H9 (cell line): Measurements from ENCODE around the gene SPTY2D1. TPM values are rescaled to one million over a fixed set of nuclear protein-coding genes. Genes with fewer than 3 reads are reported as not detected.

ENCODE experiments used
- DNase-seq: peaks from one replicate; pipeline ENCODE4 v3.0.0-alpha.2; 2017
- H2AFZ ChIP-seq: one replicate; pipeline ENCODE4 v1.6.1; 2013; ENCODE audit warnings: mild to moderate bottlenecking, low read length, control low read depth, moderate library complexity
- H2AK5ac ChIP-seq: 2 replicates; pipeline ENCODE4 v1.6.1; 2013; ENCODE audit warnings: low read length, control low read depth, mixed read lengths; ENCODE audit not compliant: insufficient read length
- H2BK120ac ChIP-seq: one replicate; pipeline ENCODE4 v1.6.1; 2013; ENCODE audit warnings: low read depth, mild to moderate bottlenecking, low read length, control low read depth, inconsistent platforms; ENCODE audit not compliant: poor library complexity, severe bottlenecking
- H2BK12ac ChIP-seq: 2 replicates; pipeline ENCODE4 v1.6.1; 2013; ENCODE audit warnings: low read length, control low read depth, mixed read lengths, low read depth; ENCODE audit not compliant: insufficient read length
- H2BK15ac ChIP-seq: 2 replicates; pipeline ENCODE4 v1.6.1; 2013; ENCODE audit warnings: low read depth, low read length, control low read depth
- H2BK20ac ChIP-seq: one replicate; pipeline ENCODE4 v1.6.1; 2013; ENCODE audit warnings: low read depth, mild to moderate bottlenecking, low read length, control low read depth, inconsistent platforms; ENCODE audit not compliant: poor library complexity, severe bottlenecking
- H2BK5ac ChIP-seq: 2 replicates; pipeline ENCODE4 v1.6.1; 2013; ENCODE audit warnings: low read length, control low read depth, mixed read lengths; ENCODE audit not compliant: insufficient read length
- H3K14ac ChIP-seq: 2 replicates; pipeline ENCODE4 v1.6.1; 2013; ENCODE audit warnings: low read length, control low read depth; ENCODE audit not compliant: insufficient read depth
- H3K18ac ChIP-seq: 2 replicates; pipeline ENCODE4 v1.6.1; 2013; ENCODE audit warnings: low read depth, mild to moderate bottlenecking, mixed read lengths, low read length, control low read depth; ENCODE audit not compliant: insufficient read length
- H3K23ac ChIP-seq: 2 replicates; pipeline ENCODE4 v1.6.1; 2013; ENCODE audit warnings: low read length, control low read depth, mixed read lengths, low read depth; ENCODE audit not compliant: insufficient read length
- H3K23me2 ChIP-seq: 2 replicates; pipeline ENCODE4 v1.6.1; 2013; ENCODE audit warnings: low read depth, mild to moderate bottlenecking, mixed read lengths, low read length, control low read depth; ENCODE audit not compliant: insufficient read length, poor library complexity, severe bottlenecking
- H3K27ac ChIP-seq: 2 replicates; pipeline ENCODE4 v1.5.1; 2013; ENCODE audit warnings: low read length, control low read depth, mixed read lengths, low read depth; ENCODE audit not compliant: insufficient read length
- H3K27me3 ChIP-seq: 2 replicates; pipeline ENCODE4 v1.6.1; 2013; ENCODE audit warnings: low read length, control low read depth, inconsistent platforms; ENCODE audit not compliant: insufficient read depth
- H3K4ac ChIP-seq: 2 replicates; pipeline ENCODE4 v1.6.1; 2013; ENCODE audit warnings: low read depth, mild to moderate bottlenecking, control low read depth, inconsistent platforms, low read length, moderate library complexity
- H3K4me1 ChIP-seq: 2 replicates; pipeline ENCODE4 v1.6.1; 2013; ENCODE audit warnings: low read length, control low read depth, inconsistent platforms; ENCODE audit not compliant: insufficient read depth
- H3K4me2 ChIP-seq: 2 replicates; pipeline ENCODE4 v1.6.1; 2013; ENCODE audit warnings: low read length, control low read depth, mixed read lengths; ENCODE audit not compliant: insufficient read length, insufficient read depth
- H3K56ac ChIP-seq: 2 replicates; pipeline ENCODE4 v1.6.1; 2013; ENCODE audit warnings: low read depth, mild to moderate bottlenecking, mixed read lengths, low read length, control low read depth; ENCODE audit not compliant: insufficient read length
- H3K79me1 ChIP-seq: 2 replicates; pipeline ENCODE4 v1.6.1; 2013; ENCODE audit warnings: low read depth, mild to moderate bottlenecking, moderate library complexity, low read length, control low read depth, inconsistent platforms; ENCODE audit not compliant: insufficient read depth, poor library complexity, severe bottlenecking
- H3K79me2 ChIP-seq: 2 replicates; pipeline ENCODE4 v1.6.1; 2013; ENCODE audit warnings: low read length, control low read depth, inconsistent platforms; ENCODE audit not compliant: insufficient read depth
- H3K9ac ChIP-seq: 2 replicates; pipeline ENCODE4 v1.6.1; 2013; ENCODE audit warnings: low read length, control low read depth, mixed read lengths; ENCODE audit not compliant: insufficient read length; ENCODE audit errors: extremely low read depth
- H3K9me3 ChIP-seq: one replicate; pipeline ENCODE4 v1.6.1; 2013; ENCODE audit warnings: low read depth, low read length, inconsistent platforms; ENCODE audit not compliant: control insufficient read depth
- H3T11ph ChIP-seq: one replicate; pipeline ENCODE4 v1.6.1; 2013; ENCODE audit warnings: mild to moderate bottlenecking, low read length, control low read depth, inconsistent platforms
- H4K20me1 ChIP-seq: one replicate; pipeline ENCODE4 v1.6.1; 2013; ENCODE audit not compliant: control insufficient read depth, insufficient read length, insufficient read depth
- H4K5ac ChIP-seq: 2 replicates; pipeline ENCODE4 v1.6.1; 2013; ENCODE audit warnings: low read depth, mild to moderate bottlenecking, mixed read lengths, low read length, control low read depth; ENCODE audit not compliant: insufficient read length
- H4K8ac ChIP-seq: replicated peaks from 2 replicates; pipeline ENCODE4 v1.6.1; 2013; ENCODE audit warnings: low read length, control low read depth, mixed read lengths, low read depth; ENCODE audit not compliant: insufficient read length
- H4K91ac ChIP-seq: 2 replicates; pipeline ENCODE4 v1.6.1; 2013; ENCODE audit warnings: low read depth, mild to moderate bottlenecking, moderate library complexity, mixed read lengths, low read length, control low read depth; ENCODE audit not compliant: insufficient read length
- H3K27ac Mint-ChIP-seq, 3 experiments: 2 replicates in 2 of 3; 3 replicates in 1 of 3; pipeline ENCODE4 v1.8.0; 2020 to 2021; ENCODE audit warnings: mixed read lengths in 3 of 3, mild to moderate bottlenecking in 1 of 3, moderate library complexity in 1 of 3
- H3K27me3 Mint-ChIP-seq: 2 replicates; pipeline ENCODE4 v1.8.0; 2021; ENCODE audit warnings: low read depth, mild to moderate bottlenecking, moderate library complexity, mixed read lengths
- H3K36me3 Mint-ChIP-seq, 3 experiments: 2 replicates in 2 of 3; 3 replicates in 1 of 3; pipeline ENCODE4 v1.8.0; 2020 to 2021; ENCODE audit warnings: low read depth in 3 of 3, mixed read lengths in 3 of 3; ENCODE audit not compliant: insufficient read depth in 1 of 3
- H3K4me1 Mint-ChIP-seq, 2 experiments: 2 replicates each; pipeline ENCODE4 v1.8.0; 2020; ENCODE audit warnings: mixed read lengths in 2 of 2
- H3K4me3 Mint-ChIP-seq, 2 experiments: 2 replicates in 1 of 2; 3 replicates in 1 of 2; pipeline ENCODE4 v1.8.0; 2020 to 2021; ENCODE audit warnings: mild to moderate bottlenecking in 2 of 2, mixed read lengths in 2 of 2, moderate library complexity in 1 of 2
- H3K9me3 Mint-ChIP-seq, 2 experiments: 2 replicates in 1 of 2; 3 replicates in 1 of 2; pipeline ENCODE4 v1.8.0; 2020; ENCODE audit warnings: mild to moderate bottlenecking in 2 of 2, mixed read lengths in 2 of 2, moderate library complexity in 1 of 2
- CTCF ChIP-seq: fragments of 200-600 bp; sonication (generic); conservative IDR thresholded peaks from 3 replicates; pipeline ENCODE4 v1.8.0; 2021; ENCODE audit warnings: antibody characterized with exemption, mild to moderate bottlenecking
- WGBS: extraction: QIAGEN DNeasy Blood & Tissue Kit; methylation state at CpG from one replicate; pipeline ENCODE4 v1.1.7; 2013; ENCODE audit warnings: missing lambda C conversion rate, low lambda C conversion rate, mixed read lengths; ENCODE audit not compliant: insufficient read length; ENCODE audit errors: extremely low coverage; 5-methylcytosine and 5-hydroxymethylcytosine counted together
- total RNA-seq: library from RNA; stranded (reverse); gene quantifications from 2 replicates; pipeline ENCODE4 v1.2.1, GENCODE V29; 2021

Gene SPTY2D1
- total RNA-seq, 1 experiment from 2014 or later, result 15.9 TPM

GRCh38 chr11:18650859-18651557 is 16.9 kb upstream of the SPTY2D1 start:
- Mint-ChIP-seq H3K9me3 (peaks cover 0 to 10% of the 10 kb centered on the region in 2 experiments; a peak in 1 of 5 replicates), H3K27me3 (peaks cover 2% of the 10 kb centered on the region; the same call in 1 of the 2 replicates), H3K27ac (no peak overlapping the region), H3K4me3 (peak overlapping the region in 1 of 2 experiments; percentile 18; a peak in 3 of 5 replicates), H3K4me1 (peaks cover 0 to 4% of the 10 kb centered on the region in 2 experiments; a peak in 1 of 4 replicates), H3K36me3 (no peaks in the 10 kb centered on the region; a peak in 2 of 7 replicates)
- Histone ChIP-seq H3K9me3 (no peaks in the 10 kb centered on the region), H3K4me2 (no peak overlapping the region), H3K79me1 (no peaks in the 10 kb centered on the region), H2BK12ac (no peak overlapping the region), H2BK15ac (no peak overlapping the region), H2BK20ac (no peak overlapping the region), H2AK5ac (no peak overlapping the region), H3K56ac (no peak overlapping the region), H3K14ac (no peak overlapping the region), H3K4me1 (no peaks in the 10 kb centered on the region), H2BK5ac (no peak overlapping the region), H2AFZ (peak overlapping the region; percentile 56), H3K23me2 (no peaks in the 10 kb centered on the region), H3T11ph (no peak overlapping the region), H3K18ac (no peak overlapping the region), H3K27me3 (no peaks in the 10 kb centered on the region), H4K8ac (no peak overlapping the region), H2BK120ac (no peak overlapping the region), H4K5ac (no peak overlapping the region), H3K27ac (no peak overlapping the region), H3K4ac (no peak overlapping the region), H3K9ac (no peak overlapping the region), H3K23ac (no peak overlapping the region), H3K79me2 (no peaks in the 10 kb centered on the region), H4K91ac (no peak overlapping the region), H4K20me1 (no peaks in the 10 kb centered on the region)
- peak; percentile 81 for TF ChIP-seq CTCF
- peak; percentile 82 for DNase-seq
- no CpG with 5 or more reads among the region's 19 CpGs for WGBS
